ENCODE data around the gene CPNE2. TPM values are rescaled to one million over a fixed set of nuclear protein-coding genes. Genes with fewer than 3 reads are reported as not detected.
A peak's percentile ranks its signal among the peaks of the same experiment; 100 is the strongest.

The CPNE2 gene
- total and polyA plus RNA-seq, 10 of the 15 experiments (the other 5 are each of a cell fraction or from before 2014, with no cell fraction given), result 3.1 to 22.1 (median 9.9) TPM

DNA sequence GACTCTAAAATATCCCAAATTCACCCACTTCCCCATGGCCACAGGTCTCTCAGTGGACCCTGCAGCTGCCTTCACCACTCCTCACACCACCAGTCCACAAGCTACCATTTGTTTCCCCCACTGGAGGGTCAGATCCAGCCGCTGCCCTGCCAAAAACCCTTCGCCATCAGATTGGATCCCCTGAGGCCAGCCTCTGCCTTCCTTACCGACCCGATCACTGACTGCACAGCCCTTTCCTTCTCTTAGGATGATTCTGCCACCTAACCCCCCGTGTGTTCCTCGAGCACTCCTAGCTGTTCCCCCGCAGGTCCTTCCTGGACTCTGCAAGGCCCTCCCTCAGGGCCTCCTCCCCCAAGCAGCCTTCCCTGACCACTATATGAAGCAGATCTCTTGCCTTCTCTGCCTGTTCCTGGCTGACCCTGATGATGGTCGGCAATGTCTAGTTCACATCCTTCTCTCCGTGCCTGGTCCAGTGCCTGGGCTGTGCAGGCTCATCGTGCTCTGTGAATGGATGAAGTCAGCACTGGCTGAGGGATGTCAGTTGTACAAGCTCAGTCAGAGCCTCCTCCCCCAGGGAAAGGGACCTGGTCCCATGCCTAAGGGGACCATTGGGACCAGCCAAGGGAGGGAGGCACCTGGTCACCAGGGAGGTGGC lies 46.0 kb downstream of the CPNE2 start (continued):
- no peak for TF ChIP-seq BHLHE40 (IDR thresholded peaks at IDR 0.05; ENCODE audit: borderline replicate concordance in 1 of 2, low read depth in 2 of 2, low read length in 1 of 2)

DNA sequence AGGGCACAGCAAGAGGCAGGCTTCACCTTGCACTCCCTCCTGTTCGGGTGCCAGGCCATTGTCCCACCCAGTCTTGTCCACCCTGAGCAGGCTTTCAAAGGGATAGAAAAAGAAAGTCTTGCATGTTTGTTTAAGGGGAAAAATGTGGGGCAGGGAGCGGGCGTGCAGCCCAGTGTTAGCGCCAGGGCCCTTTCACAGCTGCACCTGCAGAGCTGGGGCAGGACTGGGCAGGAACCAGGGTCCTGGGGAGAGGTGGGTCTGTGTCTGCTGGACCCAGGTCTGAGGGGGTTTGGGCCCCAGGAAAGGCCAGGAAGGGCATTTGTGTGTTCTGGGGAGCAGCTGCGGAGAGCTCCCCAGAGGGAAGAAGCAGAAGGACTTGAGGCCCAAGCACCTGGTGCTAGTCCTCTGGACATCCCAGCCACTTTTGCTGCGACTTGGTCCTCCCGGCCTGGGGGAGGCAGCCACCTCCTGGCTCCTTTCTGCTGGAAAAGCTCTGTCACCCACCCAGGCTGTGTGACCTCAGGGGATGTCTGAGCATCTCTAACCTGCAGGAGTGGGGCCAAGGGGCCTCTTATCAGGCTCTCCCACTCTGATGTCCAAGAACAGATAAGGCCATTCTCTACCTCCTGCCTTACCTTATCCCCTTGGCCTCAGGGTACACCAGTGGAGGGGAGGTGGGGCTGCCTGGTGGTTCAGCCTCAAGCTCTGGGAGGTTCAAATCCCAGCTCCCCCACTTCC lies 48.7 kb downstream of the CPNE2 start:
- no peak overlapping the region for H3K27ac ChIP-seq (ENCODE audit: control insufficient read depth, insufficient read depth)
- RAD21 ChIA-PET (ENCODE audit: unreplicated experiment), result interaction anchor here (0.7 to 1.4 kb wide), 2 partner anchors 14 to 48 kb away, joined by 3 to 5 read pairs; partner anchors contain the start of gene CPNE2
- no peaks in the 10 kb centered on the region for H3K36me3 ChIP-seq (ENCODE audit: control insufficient read depth in 2 of 2, insufficient read depth in 2 of 2, low read length in 1 of 2)
- SMC1A ChIA-PET (ENCODE audit: uncharacterized antibody, unreplicated experiment), result no interaction called here
- no peak overlapping the region for H3K9ac ChIP-seq (ENCODE audit: control insufficient read depth, insufficient read depth, low read length)
- BruUV-seq (replicated peaks), result no TSS peak
- in situ Hi-C loops (cut with MboI) (no loop called here), intact Hi-C loops (cut with micrococcal nuclease; ENCODE audit: unreplicated experiment) (no loop called here)
- CTCF ChIA-PET, result interaction anchor here (0.9 to 1.5 kb wide), 4 partner anchors 13 to 57 kb away, joined by 3 to 9 read pairs (median 4); partner anchors contain the start of gene CPNE2
- no peaks in the 10 kb centered on the region for H3K9me3 ChIP-seq (replicated peaks; ENCODE audit: control insufficient read depth, insufficient read depth, low read length)
- H3K79me2 ChIP-seq (ENCODE audit: control insufficient read depth, insufficient read depth, low read length), result no peaks in the 10 kb centered on the region
- H3K4me1 ChIP-seq (ENCODE audit: control insufficient read depth, insufficient read depth, low read length), result peaks cover 11% of the 10 kb centered on the region
- POLR2A ChIA-PET, result interaction anchor here (0.8 to 1.8 kb wide), 3 partner anchors 9 to 45 kb away, joined by 3 to 7 read pairs (median 3); partner anchors contain the start of genes PSME3IP1 and RSPRY1
- 80% methylated on average over 7 of the region's 7 CpGs for WGBS (ENCODE audit: insufficient coverage, insufficient replicate concordance, low lambda C conversion rate, missing lambda C conversion rate)
- H3K4me2 ChIP-seq (ENCODE audit: control insufficient read depth, insufficient read depth), result no peak overlapping the region
- DNase-seq (ENCODE audit: low read depth, low spot score) (no peak), FAIRE-seq (no peak), ATAC-seq (peak; percentile 9)
- H2AFZ ChIP-seq (ENCODE audit: control insufficient read depth, low read depth, low read length), result no peak overlapping the region
- H3K27me3 ChIP-seq (replicated peaks in 1 of 2; ENCODE audit: control insufficient read depth in 2 of 2, insufficient read depth in 2 of 2, low read length in 1 of 2), result no peaks in the 10 kb centered on the region
- H4K20me1 ChIP-seq (ENCODE audit: control insufficient read depth, insufficient read depth), result no peaks in the 10 kb centered on the region
- H3K4me3 ChIP-seq, result no peak overlapping the region
- TF ChIP-seq, protein P1, sequence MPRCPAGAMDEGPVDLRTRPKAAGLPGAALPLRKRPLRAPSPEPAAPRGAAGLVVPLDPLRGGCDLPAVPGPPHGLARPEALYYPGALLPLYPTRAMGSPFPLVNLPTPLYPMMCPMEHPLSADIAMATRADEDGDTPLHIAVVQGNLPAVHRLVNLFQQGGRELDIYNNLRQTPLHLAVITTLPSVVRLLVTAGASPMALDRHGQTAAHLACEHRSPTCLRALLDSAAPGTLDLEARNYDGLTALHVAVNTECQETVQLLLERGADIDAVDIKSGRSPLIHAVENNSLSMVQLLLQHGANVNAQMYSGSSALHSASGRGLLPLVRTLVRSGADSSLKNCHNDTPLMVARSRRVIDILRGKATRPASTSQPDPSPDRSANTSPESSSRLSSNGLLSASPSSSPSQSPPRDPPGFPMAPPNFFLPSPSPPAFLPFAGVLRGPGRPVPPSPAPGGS (IDR thresholded peaks at IDR 0.05; ENCODE audit: borderline replicate concordance, insufficient read depth, low read depth, low read length, poor library complexity, severe bottlenecking), result no peak
- TF ChIP-seq, protein P2, sequence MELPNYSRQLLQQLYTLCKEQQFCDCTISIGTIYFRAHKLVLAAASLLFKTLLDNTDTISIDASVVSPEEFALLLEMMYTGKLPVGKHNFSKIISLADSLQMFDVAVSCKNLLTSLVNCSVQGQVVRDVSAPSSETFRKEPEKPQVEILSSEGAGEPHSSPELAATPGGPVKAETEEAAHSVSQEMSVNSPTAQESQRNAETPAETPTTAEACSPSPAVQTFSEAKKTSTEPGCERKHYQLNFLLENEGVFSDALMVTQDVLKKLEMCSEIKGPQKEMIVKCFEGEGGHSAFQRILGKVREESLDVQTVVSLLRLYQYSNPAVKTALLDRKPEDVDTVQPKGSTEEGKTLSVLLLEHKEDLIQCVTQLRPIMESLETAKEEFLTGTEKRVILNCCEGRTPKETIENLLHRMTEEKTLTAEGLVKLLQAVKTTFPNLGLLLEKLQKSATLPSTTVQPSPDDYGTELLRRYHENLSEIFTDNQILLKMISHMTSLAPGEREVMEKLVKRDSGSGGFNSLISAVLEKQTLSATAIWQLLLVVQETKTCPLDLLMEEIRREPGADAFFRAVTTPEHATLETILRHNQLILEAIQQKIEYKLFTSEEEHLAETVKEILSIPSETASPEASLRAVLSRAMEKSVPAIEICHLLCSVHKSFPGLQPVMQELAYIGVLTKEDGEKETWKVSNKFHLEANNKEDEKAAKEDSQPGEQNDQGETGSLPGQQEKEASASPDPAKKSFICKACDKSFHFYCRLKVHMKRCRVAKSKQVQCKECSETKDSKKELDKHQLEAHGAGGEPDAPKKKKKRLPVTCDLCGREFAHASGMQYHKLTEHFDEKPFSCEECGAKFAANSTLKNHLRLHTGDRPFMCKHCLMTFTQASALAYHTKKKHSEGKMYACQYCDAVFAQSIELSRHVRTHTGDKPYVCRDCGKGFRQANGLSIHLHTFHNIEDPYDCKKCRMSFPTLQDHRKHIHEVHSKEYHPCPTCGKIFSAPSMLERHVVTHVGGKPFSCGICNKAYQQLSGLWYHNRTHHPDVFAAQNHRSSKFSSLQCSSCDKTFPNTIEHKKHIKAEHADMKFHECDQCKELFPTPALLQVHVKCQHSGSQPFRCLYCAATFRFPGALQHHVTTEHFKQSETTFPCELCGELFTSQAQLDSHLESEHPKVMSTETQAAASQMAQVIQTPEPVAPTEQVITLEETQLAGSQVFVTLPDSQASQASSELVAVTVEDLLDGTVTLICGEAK (IDR thresholded peaks at IDR 0.05; ENCODE audit: borderline replicate concordance), result no peak
- TF ChIP-seq SMARCA5 (IDR thresholded peaks at IDR 0.05) (no peak), RUNX3 (IDR thresholded peaks at IDR 0.05; ENCODE audit: low read length) (no peak)
- TF ChIP-seq, protein P3, sequence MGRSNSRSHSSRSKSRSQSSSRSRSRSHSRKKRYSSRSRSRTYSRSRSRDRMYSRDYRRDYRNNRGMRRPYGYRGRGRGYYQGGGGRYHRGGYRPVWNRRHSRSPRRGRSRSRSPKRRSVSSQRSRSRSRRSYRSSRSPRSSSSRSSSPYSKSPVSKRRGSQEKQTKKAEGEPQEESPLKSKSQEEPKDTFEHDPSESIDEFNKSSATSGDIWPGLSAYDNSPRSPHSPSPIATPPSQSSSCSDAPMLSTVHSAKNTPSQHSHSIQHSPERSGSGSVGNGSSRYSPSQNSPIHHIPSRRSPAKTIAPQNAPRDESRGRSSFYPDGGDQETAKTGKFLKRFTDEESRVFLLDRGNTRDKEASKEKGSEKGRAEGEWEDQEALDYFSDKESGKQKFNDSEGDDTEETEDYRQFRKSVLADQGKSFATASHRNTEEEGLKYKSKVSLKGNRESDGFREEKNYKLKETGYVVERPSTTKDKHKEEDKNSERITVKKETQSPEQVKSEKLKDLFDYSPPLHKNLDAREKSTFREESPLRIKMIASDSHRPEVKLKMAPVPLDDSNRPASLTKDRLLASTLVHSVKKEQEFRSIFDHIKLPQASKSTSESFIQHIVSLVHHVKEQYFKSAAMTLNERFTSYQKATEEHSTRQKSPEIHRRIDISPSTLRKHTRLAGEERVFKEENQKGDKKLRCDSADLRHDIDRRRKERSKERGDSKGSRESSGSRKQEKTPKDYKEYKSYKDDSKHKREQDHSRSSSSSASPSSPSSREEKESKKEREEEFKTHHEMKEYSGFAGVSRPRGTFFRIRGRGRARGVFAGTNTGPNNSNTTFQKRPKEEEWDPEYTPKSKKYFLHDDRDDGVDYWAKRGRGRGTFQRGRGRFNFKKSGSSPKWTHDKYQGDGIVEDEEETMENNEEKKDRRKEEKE (IDR thresholded peaks at IDR 0.05), result no peak
